Measurements from ENCODE around the gene PCBP3.
"Not testable (repeated sequence)": the region's sequence is repeated elsewhere in the genome, so short reads cannot be mapped to it uniquely, and the experiment has no call there.

Gene PCBP3

GRCh38 chr21:45788198-45788597, 144.7 kb downstream of the PCBP3 start:
- no peak for DNase-seq (ENCODE audit: low spot score)

DNA sequence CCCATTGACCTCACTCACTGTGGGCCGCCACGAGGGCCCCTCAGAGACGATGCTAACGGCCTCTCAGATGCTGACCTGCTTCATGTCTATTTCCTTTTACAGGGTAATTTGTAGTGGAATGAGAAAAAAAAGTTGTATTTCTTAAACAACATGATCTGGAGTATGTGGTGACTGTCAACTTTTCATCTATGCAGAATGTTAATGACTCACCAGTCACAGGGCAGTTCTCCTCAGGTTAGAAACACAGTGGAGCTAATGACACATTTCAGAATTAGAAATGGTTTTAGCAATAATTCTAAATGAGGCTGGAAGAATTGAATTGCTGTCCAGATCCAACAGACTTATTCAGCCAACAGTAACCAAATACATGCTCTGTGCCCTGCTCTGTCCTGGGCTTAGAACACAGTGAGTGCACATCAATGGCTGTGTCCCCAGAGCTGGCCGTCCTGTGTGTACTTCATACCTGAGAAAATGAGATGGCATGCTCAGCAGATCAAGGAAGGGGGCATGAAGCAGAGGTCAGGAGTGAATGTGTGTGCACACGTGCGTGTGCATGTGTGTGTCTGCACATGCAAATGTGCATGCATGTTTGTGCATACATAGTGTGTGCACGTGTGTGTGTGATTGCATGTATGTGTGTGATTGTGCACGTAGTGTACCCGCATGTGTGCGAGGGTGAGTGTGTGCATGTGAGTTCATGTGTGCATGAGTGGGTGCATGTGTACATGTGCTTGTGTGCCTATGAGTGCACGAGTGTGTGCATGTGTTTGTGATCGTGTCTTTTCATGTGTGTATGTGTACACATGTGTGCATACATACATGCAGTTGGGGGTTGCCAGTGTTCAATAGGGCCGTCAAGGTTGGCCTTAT, 145.3 kb downstream of the PCBP3 start:
- DNase-seq (ENCODE audit: low spot score) = no peak

- no peak for DNase-seq (ENCODE audit: low spot score)
Measured at GRCh38 chr21:45790427-45790826, 146.9 kb downstream of the PCBP3 start.

- no peak for DNase-seq (ENCODE audit: low spot score)
Measured at GRCh38 chr21:45791562-45792418, 148.3 kb downstream of the PCBP3 start.

- no peak for DNase-seq (ENCODE audit: low spot score)
Measured at GRCh38 chr21:45792682-45793383, 149.3 kb downstream of the PCBP3 start.

DNA sequence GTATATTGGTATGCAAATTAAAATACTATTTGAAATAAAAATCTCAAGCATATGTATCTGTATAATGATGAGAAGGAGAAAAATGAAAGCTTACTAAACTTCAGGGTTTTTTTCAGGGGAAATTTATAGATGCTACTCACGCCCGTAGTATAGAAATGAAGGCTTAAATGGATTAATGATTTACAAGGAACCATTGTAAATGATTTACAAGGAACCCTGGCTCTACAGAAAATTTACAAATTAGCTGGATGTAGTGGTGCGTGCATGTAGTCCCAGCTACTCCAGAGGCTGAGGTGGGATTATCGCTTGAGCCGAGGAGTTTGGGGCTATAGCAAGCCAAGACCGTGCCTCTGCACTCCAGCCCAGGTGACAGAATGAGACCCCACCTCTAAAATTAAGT, 150.5 kb downstream of the PCBP3 start:
- no peak for DNase-seq (ENCODE audit: low spot score)

DNA sequence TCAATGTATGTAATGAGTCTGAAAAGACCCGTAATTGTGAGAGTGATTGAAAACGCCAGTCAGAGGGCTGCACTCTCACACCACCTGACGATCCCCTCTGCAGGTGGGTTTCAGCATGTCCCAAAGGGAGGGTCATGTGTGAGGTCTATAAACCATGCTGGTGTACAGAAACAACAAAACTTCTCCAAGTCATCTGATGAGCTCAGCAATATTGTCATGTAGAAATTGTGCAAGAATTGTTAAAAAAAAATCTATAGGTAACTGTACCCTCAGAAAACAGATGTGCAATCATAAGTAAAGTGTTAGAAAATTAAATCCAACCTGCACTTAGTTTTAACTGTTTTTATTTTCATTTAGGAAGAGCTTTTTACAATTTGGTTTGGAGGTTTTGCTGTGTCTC, 152.5 kb downstream of the PCBP3 start:
- no peak for DNase-seq (ENCODE audit: low spot score)

DNA sequence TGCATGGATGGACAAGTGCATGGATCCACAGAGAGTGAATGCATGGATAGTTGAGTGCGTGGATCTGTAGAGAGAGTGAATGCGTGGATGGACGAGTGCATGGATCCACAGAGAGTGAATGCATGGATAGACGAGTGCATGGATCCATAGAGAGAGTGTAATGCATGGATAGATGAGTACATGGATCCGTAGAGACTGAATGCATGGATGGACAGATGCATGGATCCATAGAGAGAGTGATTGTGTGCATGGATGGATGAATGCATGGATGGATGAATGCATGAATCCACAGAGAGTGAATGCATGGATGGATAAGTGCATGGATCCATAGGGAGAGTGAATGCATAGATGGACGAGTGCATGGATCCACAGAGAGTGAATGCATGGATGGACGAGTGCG, 153.8 kb downstream of the PCBP3 start:
- DNase-seq (ENCODE audit: low spot score) = no peak

- DNase-seq (ENCODE audit: low spot score) = no peak
Measured at GRCh38 chr21:45799765-45800338, 156.3 kb downstream of the PCBP3 start.

GRCh38 chr21:45800339-45801080, 157.0 kb downstream of the PCBP3 start:
- DNase-seq (ENCODE audit: low spot score) = no peak

DNA sequence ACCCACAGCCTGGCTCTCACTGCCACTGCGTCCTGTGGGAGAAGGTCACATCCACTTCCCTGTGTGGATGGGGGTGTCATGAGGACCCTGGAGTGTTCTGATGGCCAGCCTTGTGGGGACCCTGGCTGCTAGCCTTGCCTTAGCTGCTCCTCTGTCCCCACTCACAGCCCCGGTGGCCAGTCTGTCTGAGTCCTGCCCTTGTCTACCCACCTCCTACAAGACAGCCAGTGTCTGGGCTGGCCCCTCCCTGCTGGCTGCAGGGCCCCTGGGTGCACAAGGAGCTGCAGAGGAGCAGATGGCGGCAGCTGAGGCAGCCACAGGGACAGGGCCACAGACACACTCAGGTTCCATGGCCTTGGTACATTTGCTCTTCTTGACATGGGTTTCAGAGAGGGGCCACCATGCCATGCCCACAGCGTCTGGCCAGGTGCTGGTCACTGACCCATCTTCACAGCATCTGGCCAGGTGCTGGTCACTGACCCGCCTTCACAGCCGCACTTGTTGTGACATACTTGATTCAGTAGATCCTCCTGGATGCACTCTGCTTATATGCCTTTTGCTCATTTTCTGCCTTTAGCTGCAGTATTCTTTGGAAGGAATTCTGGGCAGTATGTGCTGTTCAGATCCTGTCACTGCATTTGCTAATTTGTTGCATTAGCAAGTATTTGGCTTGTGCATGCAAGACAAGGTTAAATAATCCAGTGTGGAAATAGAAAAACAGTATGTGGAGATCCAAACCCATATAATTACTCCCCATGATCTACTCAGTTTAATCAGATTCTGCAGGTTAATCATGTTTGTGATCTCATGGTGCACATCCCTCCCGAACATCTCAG, 157.8 kb downstream of the PCBP3 start:
- no peak for DNase-seq (ENCODE audit: low spot score)

GRCh38 chr21:45801989-45802388, 158.5 kb downstream of the PCBP3 start:
- no peak for DNase-seq (ENCODE audit: low spot score)

- DNase-seq (ENCODE audit: low spot score) = no peak
Measured at GRCh38 chr21:45802425-45802824, 158.9 kb downstream of the PCBP3 start.

DNA sequence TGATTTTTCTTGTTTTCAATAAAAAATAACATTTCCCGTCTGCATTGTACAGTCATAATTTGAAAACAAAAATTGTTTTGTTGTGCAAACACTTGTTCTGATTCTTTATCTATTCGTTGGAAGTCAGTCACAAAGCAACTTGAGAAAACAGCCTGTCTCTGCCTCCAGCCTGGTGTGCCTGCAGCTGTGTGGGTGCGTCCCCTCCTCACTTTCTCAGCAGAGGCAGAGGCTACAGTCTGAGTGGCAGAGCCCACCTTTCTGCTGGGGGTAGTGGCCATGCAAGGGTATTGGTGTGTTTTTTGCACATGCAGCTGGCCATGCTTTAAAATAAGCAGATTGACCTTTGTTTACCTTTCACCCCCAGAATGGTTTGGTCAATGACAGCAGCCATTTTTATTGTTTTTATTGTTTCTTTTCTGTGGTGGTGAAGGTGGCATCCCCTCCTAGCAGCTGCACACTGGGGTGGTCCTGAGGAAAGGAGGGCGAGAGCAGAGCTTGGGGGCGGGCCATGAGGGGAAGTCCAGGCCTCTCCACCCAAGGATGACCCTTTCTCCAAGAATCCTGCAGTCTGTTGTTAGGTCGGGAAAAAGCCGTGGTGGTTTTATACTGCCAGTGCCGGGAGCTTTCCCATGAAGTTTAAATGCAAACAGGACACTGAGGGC, 159.6 kb downstream of the PCBP3 start:
- DNase-seq (ENCODE audit: low spot score) = no peak

DNA sequence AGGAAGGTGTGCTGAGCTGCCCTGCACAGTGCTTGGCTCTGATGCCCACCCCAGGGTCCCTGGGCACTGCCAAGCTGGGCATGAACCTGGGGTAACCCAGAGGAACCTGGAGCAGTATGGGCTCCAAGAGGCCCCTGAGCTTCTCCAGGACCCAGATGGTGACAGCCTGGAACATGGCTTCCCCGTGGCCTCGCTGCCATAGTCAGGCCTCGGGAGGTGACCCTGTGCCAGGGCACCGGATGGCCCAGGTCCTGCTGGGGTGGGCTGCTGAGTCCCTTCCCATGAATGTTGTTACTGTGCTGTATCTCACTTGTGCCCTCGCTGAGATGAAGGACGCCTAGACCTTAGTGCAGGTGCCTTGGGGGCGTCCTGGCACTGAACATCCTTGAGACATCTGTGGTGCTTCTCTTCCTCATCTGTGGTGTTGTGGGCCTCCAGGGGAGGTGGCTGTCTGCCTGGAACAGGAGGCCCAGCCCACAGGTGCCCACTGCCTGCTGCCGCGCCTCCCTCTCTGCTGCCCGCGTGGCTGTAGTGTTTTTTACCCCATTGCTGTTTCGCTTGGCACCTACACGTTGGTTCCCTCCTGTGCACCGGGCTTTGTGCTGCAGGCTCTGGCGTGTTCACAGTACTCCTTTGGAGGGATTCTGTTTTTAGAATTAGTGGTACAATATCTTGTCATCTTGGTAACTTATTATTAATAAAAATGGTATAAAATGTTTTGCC, 160.3 kb downstream of the PCBP3 start:
- DNase-seq (ENCODE audit: low spot score) = no peak

GRCh38 chr21:45804809-45805313, 161.3 kb downstream of the PCBP3 start:
- no peak for DNase-seq (ENCODE audit: low spot score)

DNA sequence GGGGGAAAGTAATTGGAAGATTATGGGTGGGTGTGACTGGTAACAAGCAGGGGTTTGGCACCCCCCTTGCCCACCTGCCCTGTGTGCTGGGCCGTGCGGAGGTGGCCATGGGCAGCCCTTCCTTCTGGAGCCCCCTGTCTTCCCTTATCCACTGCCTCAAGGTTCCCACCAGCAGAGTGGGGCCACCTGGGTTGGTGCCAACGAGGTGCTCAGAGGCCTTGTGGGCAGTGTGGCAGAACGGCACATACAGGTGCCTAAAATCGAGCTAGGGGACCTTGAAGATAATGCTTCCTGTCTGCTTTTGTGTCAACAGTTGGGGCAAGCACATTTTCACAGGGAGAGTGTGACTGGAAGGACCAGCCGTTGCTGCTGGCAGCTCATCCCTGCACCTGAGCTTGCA, 161.8 kb downstream of the PCBP3 start:
- DNase-seq (ENCODE audit: low spot score) = no peak

DNA sequence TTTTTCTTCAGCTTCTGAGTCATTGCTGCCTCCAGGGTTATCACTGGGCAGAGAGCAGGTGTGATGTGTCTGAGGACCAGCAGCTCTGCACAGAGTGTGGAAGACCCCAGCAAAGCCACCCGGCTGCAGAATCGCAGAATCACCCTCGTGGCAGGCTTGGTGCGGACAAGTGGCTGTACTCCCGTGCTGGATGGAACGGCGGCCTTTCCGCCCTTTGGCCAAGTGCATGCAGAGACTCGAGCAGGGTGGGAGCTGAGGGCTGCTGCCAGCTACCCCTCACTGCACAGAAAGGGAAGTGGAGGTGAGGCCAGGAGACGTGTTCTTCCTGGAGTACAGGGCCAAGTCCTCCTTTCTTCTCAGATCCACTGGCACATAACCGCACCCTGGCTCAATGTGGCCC, 162.5 kb downstream of the PCBP3 start:
- DNase-seq (ENCODE audit: low spot score) = no peak

GRCh38 chr21:45808663-45809062, 165.1 kb downstream of the PCBP3 start:
- not testable (repeated sequence) for DNase-seq (ENCODE audit: low spot score)
